DOHH2 (cell line): Measurements from ENCODE around the gene PID1.

ENCODE experiments used
- H3F3A ChIP-seq: fragments of 200-600 bp; sonication (generic), shearing (Covaris generic); 2 replicates; pipeline ENCODE4 v1.6.0; 2016; ENCODE audit warnings: antibody characterized with exemption, mild to moderate bottlenecking; ENCODE audit not compliant: control insufficient read depth, insufficient read depth
- H3K27ac ChIP-seq: fragments of 200-600 bp; sonication (generic); 2 replicates; pipeline ENCODE4 v1.5.1; 2014; ENCODE audit warnings: low read depth, mild to moderate bottlenecking, low read length, moderate library complexity
- H3K27me3 ChIP-seq: fragments of 200-600 bp; sonication (generic); 2 replicates; pipeline ENCODE4 v1.6.1; 2014; ENCODE audit warnings: mild to moderate bottlenecking, low read length, mixed read lengths; ENCODE audit not compliant: control insufficient read depth
- H3K36me3 ChIP-seq: fragments of 200-600 bp; sonication (generic); 2 replicates; pipeline ENCODE4 v1.6.1; 2014; ENCODE audit warnings: mild to moderate bottlenecking, low read length, moderate library complexity, mixed read lengths; ENCODE audit not compliant: control insufficient read depth
- H3K4me1 ChIP-seq: fragments of 200-600 bp; sonication (generic); 2 replicates; pipeline ENCODE4 v1.6.1; 2014; ENCODE audit warnings: mild to moderate bottlenecking, low read length, mixed read lengths; ENCODE audit not compliant: control insufficient read depth
- H3K4me2 ChIP-seq: fragments of 200-600 bp; sonication (generic); 2 replicates; pipeline ENCODE4 v1.6.0; 2014; ENCODE audit warnings: mild to moderate bottlenecking, low read length, moderate library complexity
- H3K4me3 ChIP-seq: fragments of 200-600 bp; sonication (generic); 2 replicates; pipeline ENCODE4 v1.5.1; 2014; ENCODE audit warnings: mild to moderate bottlenecking, low read length, mixed read lengths
- H3K79me2 ChIP-seq: fragments of 200-600 bp; sonication (generic); 2 replicates; pipeline ENCODE4 v1.6.1; 2014; ENCODE audit warnings: mild to moderate bottlenecking, low read length, mixed read lengths; ENCODE audit not compliant: control insufficient read depth
- H3K9me2 ChIP-seq: fragments of 200-600 bp; sonication (generic); replicated peaks from 2 replicates; pipeline ENCODE4 v1.6.1; 2014; ENCODE audit warnings: mild to moderate bottlenecking, low read length, mixed read lengths; ENCODE audit not compliant: control insufficient read depth
- H3K9me3 ChIP-seq: fragments of 200-600 bp; sonication (generic); 2 replicates; pipeline ENCODE4 v1.6.1; 2014; ENCODE audit warnings: antibody characterized with exemption, low read length, mixed read lengths; ENCODE audit not compliant: control insufficient read depth, insufficient read depth
- H4K20me1 ChIP-seq: fragments of 200-600 bp; sonication (generic); 2 replicates; pipeline ENCODE4 v1.6.0; 2014; ENCODE audit warnings: low read depth, mild to moderate bottlenecking, antibody characterized with exemption, low read length, moderate library complexity; ENCODE audit not compliant: control insufficient read depth, insufficient read depth
- EZH2phosphoT487 ChIP-seq: fragments of 200-600 bp; sonication (generic); IDR thresholded peaks from 2 replicates; pipeline ENCODE4 v1.6.1; 2017; ENCODE audit warnings: borderline replicate concordance, mild to moderate bottlenecking, antibody characterized with exemption, low read length, moderate library complexity, mixed read lengths
- TF ChIP-seq, protein P1 (sequence below): fragments of 200-600 bp; sonication (generic); IDR thresholded peaks from one replicate; pipeline ENCODE4 v1.5.1; 2014; ENCODE audit warnings: antibody characterized with exemption, mild to moderate bottlenecking, low read depth, low read length; ENCODE audit not compliant: poor library complexity, severe bottlenecking

The PID1 gene

DNA sequence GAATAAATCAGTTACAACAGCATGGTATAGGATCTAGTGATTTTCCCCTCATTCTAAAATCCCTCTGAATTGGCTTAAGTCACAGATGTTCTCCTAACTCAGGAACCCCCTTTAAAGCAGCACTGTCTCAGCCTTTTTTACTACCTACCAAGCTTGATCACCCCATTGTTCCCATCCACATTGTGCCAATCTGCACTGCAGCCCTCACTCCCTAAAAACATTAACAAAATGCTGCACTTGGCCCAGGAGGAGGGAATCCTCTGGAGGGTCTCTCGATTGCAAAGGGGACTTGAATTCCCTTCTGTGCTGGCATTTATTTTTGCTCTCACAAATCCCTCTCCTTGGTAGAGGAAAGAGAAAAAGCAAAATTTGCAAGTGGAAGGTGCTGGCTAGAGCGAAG is 223.0 kb downstream of the PID1 start:
- H4K20me1 ChIP-seq: no peaks in the 10 kb centered on the region
- H3K9me3 ChIP-seq: peaks cover 2% of the 10 kb centered on the region; the same call in 1 of the 2 replicates
- peaks cover 5% of the 10 kb centered on the region for H3K4me1 ChIP-seq
- no peaks in the 10 kb centered on the region for H3F3A ChIP-seq
- no peak overlapping the region for H3K4me3 ChIP-seq
- no peaks in the 10 kb centered on the region for H3K27me3 ChIP-seq
- H3K9me2 ChIP-seq: no peaks in the 10 kb centered on the region
- no peak for TF ChIP-seq EZH2phosphoT487
- TF ChIP-seq, protein P1, sequence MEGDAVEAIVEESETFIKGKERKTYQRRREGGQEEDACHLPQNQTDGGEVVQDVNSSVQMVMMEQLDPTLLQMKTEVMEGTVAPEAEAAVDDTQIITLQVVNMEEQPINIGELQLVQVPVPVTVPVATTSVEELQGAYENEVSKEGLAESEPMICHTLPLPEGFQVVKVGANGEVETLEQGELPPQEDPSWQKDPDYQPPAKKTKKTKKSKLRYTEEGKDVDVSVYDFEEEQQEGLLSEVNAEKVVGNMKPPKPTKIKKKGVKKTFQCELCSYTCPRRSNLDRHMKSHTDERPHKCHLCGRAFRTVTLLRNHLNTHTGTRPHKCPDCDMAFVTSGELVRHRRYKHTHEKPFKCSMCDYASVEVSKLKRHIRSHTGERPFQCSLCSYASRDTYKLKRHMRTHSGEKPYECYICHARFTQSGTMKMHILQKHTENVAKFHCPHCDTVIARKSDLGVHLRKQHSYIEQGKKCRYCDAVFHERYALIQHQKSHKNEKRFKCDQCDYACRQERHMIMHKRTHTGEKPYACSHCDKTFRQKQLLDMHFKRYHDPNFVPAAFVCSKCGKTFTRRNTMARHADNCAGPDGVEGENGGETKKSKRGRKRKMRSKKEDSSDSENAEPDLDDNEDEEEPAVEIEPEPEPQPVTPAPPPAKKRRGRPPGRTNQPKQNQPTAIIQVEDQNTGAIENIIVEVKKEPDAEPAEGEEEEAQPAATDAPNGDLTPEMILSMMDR: no peak
- H3K27ac ChIP-seq: no peak overlapping the region
- H3K79me2 ChIP-seq: no peaks in the 10 kb centered on the region
- no peaks in the 10 kb centered on the region for H3K36me3 ChIP-seq
- H3K4me2 ChIP-seq: no peak overlapping the region

DNA sequence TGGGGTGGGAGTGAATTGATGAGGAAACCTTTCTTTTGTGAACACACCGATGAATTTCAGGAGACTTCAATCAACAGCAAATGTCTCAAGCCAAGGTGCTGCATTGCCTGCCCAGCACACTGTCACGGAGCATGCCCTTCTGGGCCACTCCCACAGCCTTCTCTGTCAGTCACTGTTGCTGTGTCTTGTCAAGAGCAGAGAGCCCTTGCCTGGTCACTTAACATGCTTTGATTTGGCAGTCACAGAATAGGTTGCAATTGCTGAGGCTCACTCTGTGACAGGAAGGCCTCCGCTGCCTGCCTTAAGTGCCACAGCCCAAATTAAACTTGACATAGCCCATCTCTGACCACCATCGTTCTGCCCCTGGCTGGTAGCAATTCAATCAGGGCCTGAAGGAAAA is 225.4 kb downstream of the PID1 start:
- Histone ChIP-seq H3K4me1 (peaks cover 5% of the 10 kb centered on the region), H3K9me2 (no peaks in the 10 kb centered on the region), H3K4me3 (no peak overlapping the region), H3K27ac (no peak overlapping the region), H3K9me3 (peaks cover 2% of the 10 kb centered on the region; the same call in 1 of the 2 replicates), H3F3A (no peaks in the 10 kb centered on the region), H3K27me3 (no peaks in the 10 kb centered on the region), H3K36me3 (no peaks in the 10 kb centered on the region), H4K20me1 (no peaks in the 10 kb centered on the region), H3K4me2 (no peak overlapping the region), H3K79me2 (no peaks in the 10 kb centered on the region)
- TF ChIP-seq EZH2phosphoT487: no peak
- TF ChIP-seq, protein P1: no peak

DNA sequence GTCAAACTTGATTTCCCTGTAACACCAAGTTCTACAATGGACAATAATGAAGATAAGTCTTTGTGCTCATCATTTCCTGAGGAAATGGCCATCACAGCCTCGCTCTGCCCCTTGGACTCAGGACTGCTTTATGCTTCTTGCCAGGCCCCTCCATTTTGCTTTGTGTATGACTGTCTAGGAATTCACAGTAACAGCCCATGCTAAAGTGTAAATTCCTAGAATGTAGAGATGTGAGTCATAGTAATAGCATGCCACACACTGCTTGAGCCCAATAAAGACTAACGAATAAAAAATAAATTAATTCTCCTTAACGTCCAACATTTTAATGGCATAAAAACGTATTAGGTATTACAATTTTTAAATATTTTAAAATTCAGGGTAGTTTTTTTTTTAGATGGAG is 226.5 kb downstream of the PID1 start:
- Histone ChIP-seq H3K36me3 (no peaks in the 10 kb centered on the region), H3K4me3 (no peak overlapping the region), H3K9me3 (peaks cover 2% of the 10 kb centered on the region; the same call in 1 of the 2 replicates), H3K27ac (no peak overlapping the region), H3F3A (no peaks in the 10 kb centered on the region), H3K4me2 (no peak overlapping the region), H3K4me1 (peaks cover 5% of the 10 kb centered on the region), H3K9me2 (no peaks in the 10 kb centered on the region), H4K20me1 (no peaks in the 10 kb centered on the region), H3K27me3 (no peaks in the 10 kb centered on the region), H3K79me2 (no peaks in the 10 kb centered on the region)
- TF ChIP-seq EZH2phosphoT487: no peak
- TF ChIP-seq, protein P1: no peak
